ENCODE data around the gene PCED1B.

DNA sequence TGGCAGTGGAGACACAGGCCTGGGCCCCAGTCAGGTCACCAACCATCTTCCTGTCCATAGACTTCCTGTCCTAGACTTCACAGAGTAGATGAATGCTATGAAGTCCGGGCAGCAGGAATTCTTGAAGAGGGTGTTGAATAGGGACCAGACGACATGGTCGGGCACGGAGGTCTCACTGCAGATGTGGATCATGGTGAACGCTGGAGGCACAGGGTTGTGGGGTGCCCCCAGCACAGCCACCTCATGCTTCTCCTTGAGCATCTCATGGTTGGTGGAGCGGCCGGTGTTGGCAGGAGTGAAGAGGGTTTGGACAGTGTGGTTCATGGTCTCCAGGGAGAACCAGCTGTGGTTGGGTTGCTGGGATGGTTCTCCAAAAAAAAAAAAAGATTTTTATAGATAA lies 56.2 kb downstream of the PCED1B start:
- no peak for TF ChIP-seq POLR2A (IDR thresholded peaks at IDR 0.05)
- TF ChIP-seq, protein P1, sequence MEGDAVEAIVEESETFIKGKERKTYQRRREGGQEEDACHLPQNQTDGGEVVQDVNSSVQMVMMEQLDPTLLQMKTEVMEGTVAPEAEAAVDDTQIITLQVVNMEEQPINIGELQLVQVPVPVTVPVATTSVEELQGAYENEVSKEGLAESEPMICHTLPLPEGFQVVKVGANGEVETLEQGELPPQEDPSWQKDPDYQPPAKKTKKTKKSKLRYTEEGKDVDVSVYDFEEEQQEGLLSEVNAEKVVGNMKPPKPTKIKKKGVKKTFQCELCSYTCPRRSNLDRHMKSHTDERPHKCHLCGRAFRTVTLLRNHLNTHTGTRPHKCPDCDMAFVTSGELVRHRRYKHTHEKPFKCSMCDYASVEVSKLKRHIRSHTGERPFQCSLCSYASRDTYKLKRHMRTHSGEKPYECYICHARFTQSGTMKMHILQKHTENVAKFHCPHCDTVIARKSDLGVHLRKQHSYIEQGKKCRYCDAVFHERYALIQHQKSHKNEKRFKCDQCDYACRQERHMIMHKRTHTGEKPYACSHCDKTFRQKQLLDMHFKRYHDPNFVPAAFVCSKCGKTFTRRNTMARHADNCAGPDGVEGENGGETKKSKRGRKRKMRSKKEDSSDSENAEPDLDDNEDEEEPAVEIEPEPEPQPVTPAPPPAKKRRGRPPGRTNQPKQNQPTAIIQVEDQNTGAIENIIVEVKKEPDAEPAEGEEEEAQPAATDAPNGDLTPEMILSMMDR (IDR thresholded peaks at IDR 0.05) = no peak
- no peak for TF ChIP-seq POLR2AphosphoS5 (IDR thresholded peaks at IDR 0.05; ENCODE audit: insufficient read depth in 1 of 2, low read depth in 1 of 2)
